Epidermal melanocyte (primary cell): ENCODE results near the gene ARV1.
A peak's percentile ranks its signal among the peaks of the same experiment; 100 is the strongest.

Experiments
- DNase-seq: peaks from one replicate; pipeline ENCODE4 v3.0.0; 2011; ENCODE audit warnings: low spot score; ENCODE audit not compliant: insufficient read length

The ARV1 gene

DNA sequence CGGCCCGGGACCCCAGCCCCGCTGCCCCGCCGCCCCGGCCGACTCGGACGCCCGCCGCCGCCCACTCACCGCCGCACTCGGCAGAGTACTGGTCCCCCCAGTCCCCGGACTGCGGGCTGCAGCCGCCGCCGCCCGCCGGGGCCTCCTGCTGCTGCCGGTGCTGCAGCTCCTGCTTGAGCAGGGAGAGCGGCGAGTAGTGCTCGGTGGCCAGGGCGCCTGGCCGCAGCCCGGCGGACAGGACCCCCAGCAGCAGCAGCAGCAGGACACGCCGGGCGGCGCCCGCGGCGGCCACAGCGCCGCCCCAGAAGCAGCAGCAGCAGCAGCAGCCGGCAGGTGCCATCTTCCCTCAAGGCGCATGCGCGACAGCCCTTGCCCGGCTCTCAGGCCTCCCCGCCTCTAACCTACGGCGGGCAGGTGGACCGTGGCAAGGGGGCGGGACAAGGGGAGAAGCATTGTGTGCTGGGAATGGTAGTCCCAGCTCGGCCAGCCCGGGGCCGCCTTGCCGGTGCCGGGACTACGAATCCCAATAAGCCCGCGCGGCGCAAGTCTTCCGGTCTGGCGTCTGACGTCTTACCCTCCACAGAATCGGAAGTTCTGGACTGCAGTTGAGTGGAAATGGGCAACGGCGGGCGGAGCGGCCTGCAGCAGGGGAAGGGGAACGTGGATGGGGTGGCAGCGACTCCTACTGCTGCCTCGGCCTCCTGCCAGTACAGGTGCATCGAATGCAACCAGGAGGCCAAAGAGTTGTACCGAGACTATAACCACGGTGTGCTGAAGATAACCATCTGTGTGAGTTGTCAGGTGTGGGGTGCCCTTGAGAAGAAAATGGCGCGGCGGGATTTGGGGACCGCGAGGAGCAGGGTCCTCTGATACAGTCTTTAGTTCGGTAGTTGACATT, at the start of gene ARV1, which contains the start of gene TTC13:
TSS of gene ARV1 (plus strand) at position 604 of the 898 bp plus-strand sequence. CDS start at position 616, 12 bp downstream.
TSS of gene TTC13 (minus strand) at position 371 of the 898 bp plus-strand sequence. CDS start at position 340, 31 bp downstream.
- DNase-seq = peak; percentile 96

DNA sequence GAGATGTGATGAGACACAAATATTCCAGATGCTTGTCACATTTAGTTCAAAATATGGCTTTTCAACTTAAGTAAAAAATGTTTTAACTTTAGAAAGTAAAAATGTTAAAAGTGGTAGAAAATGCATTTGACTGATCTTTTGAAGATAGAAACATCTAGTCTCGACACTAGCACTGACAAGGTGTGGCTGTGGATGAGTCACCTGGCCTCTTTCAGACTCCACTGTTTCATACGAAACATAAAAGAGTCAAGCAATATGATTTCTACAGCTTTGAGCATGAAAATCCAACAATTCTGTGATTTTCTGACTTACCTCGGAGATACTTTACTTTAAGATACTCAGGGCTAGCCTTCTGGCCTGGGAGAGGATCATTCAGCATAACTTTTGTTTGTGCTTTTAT, 47.9 kb upstream of the ARV1 start:
- no peak for DNase-seq

DNA sequence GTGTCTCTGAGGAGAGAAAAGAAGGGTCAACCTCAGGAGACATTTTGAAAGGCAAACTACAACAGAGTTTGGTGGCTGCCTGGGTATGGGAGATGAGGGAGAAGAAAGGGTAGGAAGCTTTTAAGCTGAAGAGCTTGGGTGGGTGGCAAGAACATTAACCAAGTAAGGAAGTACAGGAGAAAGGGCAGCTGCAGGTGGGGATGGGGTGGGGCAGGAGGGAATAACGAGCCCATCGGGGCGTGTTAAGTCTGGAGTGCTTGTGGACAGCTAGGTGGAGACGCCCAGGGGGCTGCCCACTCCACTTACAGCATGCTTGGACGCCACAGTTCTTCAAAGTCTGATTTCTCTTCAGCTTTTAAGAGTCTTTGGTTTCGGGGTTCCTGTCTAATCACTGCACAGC, 43.0 kb upstream of the ARV1 start:
- DNase-seq = no peak

DNA sequence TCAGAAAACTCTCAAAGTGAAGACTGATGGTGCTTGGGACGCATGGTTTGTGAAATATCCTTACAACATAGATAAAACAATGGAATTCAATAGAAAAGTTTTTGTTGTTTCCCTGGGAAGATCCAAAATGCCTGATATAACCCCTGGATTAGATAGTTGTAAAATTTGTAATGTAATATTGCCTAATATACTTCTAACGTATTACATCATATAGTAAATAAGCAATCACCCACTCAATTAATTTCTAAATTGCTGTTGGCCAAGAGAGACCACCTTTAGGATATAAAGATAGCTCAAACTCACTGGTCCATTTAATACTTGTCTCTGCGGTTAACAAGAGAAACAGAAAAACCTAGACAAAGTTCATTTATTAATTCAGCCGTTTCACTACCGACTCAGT, 42.4 kb upstream of the ARV1 start:
- no peak for DNase-seq

DNA sequence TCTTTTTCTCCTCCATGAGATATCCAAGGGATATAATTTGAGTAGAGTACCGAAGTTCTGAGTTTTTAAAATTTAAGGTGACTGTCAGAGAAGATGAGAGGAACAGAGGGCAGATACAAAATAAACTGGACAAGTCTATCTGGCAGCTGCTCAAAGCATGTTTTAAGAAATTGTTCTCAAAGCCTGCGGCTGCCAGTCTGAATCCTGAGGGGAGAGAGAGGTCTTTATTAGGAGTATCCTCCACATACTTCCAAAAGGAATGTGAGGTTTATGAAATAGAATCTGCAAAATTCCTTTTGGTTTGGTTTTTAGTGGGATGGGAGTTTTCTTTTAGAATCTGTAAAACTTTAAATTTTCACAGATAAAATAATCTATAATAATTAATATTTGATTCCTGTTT, 41.5 kb upstream of the ARV1 start:
- DNase-seq = no peak

DNA sequence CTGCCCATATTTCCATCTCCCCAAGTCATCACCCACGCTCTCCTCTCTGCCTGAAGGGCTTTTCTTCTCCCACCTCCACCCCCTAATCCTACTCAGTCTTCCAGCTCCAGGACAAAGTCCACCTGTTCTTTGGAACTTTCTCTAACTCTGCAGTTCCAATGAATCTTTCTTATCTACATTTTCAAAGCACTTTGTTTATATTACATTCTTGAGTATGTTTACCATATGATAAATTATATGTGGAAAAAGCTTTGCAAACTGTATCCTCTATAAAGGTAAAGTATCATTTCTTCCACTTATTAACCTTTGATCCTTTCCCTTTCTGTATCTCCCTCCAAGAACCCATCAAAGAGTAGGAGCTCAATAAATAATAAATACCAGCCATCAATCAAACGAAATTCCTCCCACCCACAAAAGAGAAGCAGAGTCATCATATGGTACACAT, 39.9 kb upstream of the ARV1 start:
- no peak for DNase-seq

DNA sequence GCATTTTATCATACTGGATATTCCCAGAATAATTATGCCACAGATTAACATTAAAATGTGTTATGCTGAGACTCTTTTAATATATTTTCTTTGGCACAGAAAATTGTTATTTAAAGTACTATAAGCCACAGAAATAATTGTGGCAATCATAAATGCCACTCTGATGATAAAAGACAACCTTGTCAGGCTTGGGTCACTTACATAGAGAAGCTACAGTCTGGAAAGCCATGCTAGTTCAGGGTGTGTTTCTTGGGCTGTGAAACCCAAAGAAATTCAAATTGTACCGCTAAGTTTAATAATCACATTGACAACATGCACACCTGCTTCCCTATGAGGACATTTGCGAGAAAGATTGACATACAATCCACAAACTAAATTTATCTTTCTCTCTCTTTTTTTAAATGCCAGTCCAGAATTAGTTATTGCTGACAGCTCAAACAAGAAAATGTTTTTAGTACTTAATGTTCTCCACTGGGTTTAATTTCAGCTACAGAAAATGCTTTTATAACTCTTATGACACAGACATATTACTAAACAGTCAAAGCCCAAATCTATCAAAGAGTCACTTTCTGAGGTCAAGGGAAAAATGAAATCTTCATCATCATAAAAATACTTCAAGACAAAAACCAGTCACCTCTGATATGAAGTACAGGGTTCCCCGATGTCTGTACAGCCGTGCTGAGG, 38.9 kb upstream of the ARV1 start:
- DNase-seq = no peak

DNA sequence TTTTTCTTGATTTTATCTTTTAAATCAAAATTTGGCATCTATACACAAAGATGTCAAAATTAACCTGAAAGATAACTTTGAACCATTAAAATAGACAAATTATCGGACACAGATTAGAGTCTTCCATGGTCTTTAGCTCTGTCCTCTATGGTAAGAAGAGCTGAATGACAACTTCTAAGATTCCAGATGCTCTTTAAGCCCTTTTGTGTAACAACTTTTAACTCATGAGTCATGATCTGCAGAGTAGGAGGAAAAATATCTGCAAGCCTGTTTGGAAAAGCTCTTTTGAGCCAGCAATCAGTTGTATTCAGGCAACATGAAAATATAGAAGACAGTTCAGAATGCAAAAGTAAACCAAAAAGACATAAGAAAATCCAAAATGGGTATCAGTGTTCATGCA, 38.0 kb upstream of the ARV1 start:
- DNase-seq = no peak

DNA sequence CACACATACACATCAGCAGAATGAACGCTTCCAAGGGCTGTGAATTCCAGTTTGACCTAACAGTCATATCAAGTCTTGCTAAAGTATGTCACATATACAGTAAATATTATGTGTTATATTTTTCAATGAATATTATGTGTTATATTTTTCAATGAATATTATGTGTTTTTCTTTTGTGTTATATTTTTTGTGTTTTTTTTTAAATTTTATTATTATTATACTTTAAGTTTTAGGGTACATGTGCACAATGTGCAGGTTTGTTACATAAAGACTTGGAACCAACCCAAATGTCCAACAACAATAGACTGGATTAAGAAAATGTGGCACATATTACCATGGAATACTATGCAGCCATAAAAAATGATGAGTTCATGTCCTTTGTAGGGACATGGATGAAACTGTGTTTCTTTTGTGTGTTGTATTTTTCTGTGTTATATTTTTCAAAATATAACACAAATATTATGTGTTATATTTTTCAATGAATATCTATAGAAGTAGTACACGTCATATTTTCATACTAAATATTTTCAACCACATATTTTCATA, 35.8 kb upstream of the ARV1 start:
- no peak for DNase-seq

DNA sequence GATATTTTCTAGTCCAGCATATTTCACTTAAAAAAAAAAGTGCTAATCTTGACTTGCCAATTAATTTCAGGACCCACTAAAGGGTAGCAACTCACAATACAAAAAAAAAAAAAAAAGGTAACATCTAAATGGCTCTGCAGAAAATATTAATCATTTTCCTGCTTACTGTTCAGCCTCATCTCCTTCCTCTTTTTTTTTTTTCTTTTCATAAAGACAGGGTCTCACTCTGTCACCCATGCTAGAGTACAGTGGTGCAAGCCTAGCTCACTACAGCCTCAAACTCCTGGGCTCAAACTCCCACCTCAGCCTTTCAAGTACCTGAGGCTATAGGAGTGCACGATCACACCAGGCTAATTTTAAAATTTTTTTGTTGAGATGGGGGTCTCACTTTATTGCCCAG, 30.6 kb upstream of the ARV1 start:
- DNase-seq = no peak

DNA sequence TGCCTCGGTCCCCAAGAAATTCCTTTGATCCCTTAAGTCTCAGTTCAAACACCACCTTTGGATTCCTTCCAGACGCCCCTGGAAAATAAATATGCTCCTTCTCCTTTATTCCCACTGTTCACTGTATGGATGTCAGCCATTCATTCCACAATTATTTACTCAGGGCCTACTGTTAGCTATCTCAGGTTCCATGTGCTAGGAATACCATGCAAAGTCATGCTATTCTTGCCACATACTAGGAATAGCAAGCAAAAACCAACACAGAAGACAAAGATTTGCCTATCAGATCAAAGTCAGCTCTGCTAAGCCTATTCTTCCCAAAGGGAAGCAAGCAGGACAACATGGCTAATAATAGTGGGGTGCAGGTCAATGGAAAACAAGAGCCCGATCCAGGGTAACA, 30.0 kb upstream of the ARV1 start:
- no peak for DNase-seq

DNA sequence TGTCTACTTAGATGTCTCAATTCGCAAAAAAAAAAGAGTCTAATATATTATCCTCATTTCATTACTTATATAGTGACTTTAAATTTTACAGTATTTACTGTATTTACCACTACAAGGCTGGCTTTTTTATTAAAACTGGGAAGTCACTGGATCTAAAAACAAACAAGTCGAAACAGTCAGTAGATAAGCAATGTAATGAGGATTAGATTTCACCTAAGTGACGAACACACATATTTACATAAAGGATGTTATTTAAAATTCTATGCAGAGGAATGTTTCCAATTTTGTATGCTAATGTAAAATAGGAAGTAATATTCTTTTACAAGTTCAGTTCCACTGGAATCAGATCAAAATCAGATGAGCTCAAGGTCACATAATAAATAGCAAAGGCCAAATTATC, 28.5 kb upstream of the ARV1 start:
- DNase-seq = no peak

DNA sequence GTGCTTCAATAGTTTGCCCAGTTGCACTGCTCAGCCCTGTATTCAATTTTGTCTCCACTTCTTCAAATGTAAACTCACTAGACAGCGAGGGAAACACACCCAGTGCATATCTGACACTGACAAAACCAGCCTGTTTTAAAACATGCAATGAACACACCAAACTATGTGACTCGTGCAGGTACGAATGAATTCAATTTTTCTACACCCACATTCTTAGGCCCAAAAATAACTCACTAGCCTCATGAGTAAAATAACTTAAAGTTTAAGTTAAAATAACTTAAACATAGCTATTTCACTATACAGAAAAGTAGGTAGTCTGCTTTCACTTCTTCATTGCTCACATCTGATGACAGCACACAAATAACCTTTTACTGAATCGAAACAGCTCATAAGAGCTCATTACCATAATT, 21.3 kb upstream of the ARV1 start:
- DNase-seq = no peak

DNA sequence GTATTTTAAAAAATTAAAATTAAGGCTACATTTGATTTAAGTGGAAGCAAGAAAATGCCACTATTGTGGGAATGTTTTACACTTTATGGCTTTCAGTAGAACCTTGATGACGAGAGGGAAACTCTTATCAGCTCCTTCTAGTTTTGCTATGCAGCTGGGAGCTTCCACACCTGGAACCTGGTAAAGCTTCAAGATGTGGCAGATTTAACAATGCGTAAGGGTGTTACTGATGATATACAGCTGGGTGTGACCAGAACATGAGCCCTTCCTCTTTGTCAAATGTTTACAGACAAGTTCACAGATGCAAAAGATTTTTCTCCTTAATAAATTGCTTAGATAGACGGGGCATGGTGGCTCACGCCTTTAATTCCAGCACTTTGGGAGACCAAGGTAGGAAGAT, 20.5 kb upstream of the ARV1 start:
- DNase-seq = no peak

DNA sequence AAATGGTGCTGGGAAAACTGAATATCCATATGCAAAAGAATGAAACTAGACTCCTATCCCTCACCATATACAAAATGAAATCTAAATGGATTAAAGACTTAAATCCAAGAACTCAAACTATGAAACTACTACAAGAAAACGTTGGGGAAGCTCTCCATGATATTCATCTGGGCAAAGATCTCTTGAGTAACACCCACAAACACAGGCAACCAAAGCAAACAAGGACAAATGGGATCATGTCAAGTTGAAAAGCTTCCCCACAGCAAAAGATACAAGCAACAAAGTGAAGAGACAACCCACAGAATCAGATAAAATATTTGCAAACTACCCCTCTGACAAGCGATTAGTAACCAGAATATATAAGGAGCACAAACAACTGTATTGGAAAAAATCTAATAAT, 14.0 kb upstream of the ARV1 start:
- no peak for DNase-seq

DNA sequence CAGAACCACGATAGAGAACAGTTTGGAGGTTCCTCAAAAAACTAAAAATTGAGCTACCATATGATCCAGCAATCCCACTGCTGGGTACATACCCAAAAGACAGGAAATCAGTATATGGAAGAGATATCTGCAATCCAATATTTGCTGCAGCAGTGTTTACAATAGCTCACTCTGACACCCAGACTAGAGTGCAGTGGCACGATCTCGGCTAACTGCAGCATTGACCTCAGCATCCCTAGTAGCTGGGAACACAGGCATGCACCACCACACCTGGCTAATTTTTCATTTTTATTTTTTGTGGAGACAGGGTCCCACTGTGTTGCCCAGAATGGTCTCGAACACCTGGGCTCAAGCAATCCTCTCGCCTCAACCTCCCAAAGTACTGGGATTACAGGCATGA, 13.4 kb upstream of the ARV1 start:
- DNase-seq = no peak

DNA sequence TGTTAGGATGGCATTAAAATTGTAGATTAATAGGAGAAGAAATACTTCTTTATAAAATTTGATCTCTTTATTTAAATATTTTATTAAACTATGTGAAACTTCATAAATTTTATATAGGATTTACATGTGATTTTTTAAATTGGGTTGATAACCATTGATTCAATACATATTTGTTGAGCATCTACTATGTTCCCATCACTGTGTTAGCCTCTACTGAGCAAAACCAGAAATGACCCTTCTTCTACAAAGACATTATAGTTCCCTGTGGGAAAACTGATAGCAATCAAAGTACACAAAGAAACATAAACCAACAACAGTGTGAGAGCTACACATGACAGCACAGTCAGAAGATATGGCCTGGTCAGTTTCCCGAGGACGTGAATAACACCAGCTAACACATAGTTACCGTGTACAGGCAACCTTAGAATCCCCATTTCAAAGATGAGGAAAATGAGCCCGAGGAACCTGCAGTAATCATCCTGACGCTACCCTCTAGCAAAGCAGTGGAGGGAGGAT, 12.5 kb upstream of the ARV1 start:
- no peak for DNase-seq

DNA sequence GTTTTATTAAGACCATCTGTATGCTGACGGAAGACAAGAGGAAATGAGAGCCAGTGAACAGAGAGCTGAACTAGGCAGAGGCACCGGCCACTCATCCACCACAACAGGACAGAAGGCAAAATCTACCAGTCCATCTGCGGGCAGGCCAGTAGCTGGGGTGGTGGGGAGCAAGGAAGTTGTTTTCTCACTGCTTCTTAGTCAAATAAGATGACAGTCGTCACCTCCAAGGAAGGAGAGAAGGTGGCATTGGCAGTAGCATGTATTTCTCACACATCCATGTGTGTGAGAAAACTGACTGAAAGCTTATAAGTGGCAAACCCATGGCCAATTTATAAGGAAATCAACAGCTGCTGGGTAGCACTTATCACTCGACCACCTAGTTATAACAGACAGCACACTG, 8.5 kb upstream of the ARV1 start:
- no peak for DNase-seq

DNA sequence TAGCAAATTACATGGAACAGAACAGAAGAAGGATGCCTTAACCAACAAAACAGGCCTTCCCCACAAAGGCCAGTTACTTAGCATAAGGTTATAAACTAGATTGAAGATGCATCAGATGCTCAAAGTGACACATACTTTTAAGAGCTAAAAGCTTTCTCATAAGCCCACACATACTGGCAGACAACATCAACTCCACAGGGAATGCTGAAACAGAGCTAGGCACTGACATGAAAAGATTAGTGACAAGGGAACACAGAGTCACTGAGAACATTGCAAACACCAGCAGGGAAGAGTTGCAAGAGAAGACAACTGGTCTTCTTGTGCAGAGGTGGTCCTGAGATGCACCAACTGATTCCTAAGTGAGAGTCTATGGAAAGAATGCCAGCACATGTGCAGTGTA, 7.1 kb upstream of the ARV1 start:
- no peak for DNase-seq

DNA sequence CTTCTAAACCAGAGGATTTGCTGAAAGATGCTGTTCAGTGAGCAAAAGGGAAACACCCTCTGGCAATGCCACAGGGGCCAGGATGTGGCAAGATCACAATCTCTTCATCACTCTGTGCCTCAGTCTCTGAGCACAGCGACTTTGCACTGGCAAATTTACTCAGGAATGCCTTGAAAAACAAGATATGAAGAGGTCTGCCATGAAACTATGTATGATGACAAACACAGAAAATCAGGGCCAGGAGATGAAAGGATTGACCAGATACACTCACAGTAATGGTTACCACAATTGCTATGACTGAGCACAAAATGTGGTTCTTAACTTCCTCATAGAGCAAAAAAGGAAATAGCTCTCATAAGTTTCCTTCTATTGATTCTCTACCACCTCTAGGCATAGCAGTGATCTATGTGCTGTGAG, 6.0 kb upstream of the ARV1 start:
- no peak for DNase-seq

DNA sequence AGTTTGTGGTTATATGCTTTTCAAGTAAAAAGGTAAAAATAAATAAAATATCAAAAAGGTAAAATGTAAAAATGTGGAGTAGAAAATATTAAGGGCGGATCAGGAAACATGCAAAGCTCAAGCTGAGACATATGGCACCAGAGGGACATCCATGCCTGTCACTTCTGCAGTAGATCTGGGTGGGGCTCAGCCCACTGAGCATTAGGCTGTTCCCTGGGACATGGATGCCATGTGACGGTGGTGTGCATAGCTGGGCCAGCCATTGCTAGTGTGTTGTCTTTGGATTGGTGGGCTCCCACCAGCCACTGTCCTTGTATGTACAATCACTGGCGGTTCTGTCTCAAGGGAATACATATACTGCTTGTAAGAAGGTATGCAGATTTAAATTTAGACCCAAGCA, 3.3 kb upstream of the ARV1 start:
- DNase-seq = no peak

DNA sequence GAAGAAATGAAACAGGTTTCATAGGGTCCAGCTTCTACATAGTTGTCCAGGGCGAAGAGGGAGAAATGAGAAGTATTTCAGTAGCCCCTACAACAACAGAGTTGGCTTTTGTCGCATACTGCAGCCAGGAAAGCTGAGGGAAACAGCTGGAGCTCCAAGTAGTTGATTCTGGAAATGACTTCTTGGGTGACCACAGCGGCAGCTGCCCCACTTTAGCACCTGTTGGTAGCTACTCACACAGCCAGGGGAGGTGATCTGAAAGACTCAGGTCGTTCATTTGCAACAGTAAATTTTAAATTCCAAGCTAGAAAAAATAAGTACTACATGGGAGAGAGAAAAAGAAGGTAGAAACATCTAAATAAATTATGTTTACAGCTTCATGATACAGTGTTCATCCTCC, 2.5 kb upstream of the ARV1 start:
- no peak for DNase-seq
